RPMI7951 (cell line): Measurements from ENCODE around the gene NPHP4. TPM values are rescaled to one million over a fixed set of nuclear protein-coding genes. Genes with fewer than 3 reads are reported as not detected.

Source experiments
- total RNA-seq: library from RNA; depleted of rRNA; stranded (reverse); fragments of >200 nt; shearing (Covaris generic); gene quantifications from 2 replicates; pipeline ENCODE4 v1.2.3, GENCODE V29; 2014; rRNA removed

The NPHP4 gene
- total RNA-seq, 1 experiment from 2014 or later, result 5.6 TPM

Other genes starting within 250 kb of the NPHP4 start
- gene KCNAB2, start 53.5 kb upstream of the NPHP4 start, total RNA-seq, result 4.0 and 5.5 TPM in 2 replicates
- under 0.01 TPM in 1 of 2 replicates, not detected in the other for gene CHD5, start 187.9 kb upstream of the NPHP4 start, total RNA-seq
- 245 and 306 TPM in 2 replicates for gene RPL22, start 207.2 kb upstream of the NPHP4 start, total RNA-seq
- gene RNF207, start 213.7 kb upstream of the NPHP4 start, total RNA-seq, result 4.9 and 5.0 TPM in 2 replicates
- gene ICMT, start 243.5 kb upstream of the NPHP4 start, total RNA-seq, result 101 and 105 TPM in 2 replicates